ENCODE measurements around the gene FOSL1.
"Not testable (repeated sequence)": the region's sequence is repeated elsewhere in the genome, so short reads cannot be mapped to it uniquely, and the experiment has no call there.

Gene FOSL1

DNA sequence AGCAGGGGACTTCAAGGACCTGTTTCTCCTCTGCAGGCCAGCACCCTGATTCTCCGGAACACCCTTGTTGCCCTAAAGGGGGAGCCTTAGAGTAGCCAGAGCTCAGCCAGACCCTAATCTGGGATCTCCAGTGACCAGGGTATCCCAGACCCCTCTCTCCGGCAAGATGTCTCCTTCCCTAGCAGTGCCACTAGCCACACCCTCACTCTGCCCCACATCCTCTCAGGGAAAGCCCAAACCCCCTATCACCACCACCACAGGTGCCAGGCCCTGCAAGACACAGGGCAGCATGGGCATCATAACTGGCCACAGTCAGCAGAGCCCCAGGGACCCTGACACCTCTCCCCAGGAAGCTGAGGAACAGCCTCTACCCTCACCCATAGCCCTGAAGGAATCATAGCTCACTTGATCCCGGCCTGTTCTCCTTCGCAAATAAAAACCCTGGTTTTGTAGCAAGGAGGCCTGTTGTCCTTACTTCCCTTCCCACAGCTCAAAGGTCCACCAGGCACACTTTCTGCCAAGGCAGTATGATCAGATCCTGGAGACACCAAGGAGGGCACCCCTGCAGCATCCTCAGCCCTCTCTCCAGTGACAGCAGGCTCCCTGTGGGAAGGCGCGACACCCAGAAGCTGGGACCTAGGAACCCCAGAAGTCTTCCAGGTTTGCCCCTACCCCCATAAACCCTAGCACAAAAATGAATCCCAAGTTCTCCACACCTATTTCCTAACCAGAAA, 46.8 kb downstream of the FOSL1 start:
- no peak for FAIRE-seq
- DNase-seq (ENCODE audit: low spot score): no peak

DNA sequence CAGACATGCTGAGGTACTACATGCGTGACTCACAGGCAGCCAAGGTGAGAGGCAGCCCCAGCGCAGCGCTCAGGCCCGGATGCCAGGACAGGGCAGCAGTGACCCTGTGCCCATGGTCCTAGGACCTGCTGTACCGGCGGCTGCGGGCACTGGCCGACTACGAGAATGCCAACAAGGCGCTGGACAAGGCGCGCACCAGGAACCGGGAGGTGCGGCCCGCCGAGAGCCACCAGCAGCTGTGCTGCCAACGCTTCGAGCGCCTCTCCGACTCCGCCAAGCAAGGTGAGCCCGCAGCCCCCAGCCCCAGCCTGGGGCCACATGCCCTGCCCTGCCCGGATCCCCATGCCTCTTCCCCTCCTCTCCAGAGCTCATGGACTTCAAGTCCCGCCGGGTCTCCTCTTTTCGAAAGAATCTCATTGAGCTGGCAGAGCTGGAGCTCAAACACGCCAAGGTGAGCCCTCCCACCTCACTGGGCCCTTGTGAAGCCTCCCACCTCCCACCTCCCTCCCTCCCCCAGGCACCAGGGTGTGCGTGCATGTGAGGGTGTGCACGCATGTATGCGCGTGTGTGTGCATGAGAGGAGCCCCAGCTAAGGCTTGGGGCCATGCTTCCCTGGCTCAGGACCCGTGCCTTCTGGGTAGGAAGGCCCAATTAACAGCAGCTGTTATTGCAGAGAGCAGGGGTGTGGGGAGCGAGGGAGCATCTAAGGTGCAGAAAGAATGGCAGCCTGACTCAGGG, 47.5 kb downstream of the FOSL1 start:
- FAIRE-seq (no peak), DNase-seq (ENCODE audit: low spot score) (no peak)

DNA sequence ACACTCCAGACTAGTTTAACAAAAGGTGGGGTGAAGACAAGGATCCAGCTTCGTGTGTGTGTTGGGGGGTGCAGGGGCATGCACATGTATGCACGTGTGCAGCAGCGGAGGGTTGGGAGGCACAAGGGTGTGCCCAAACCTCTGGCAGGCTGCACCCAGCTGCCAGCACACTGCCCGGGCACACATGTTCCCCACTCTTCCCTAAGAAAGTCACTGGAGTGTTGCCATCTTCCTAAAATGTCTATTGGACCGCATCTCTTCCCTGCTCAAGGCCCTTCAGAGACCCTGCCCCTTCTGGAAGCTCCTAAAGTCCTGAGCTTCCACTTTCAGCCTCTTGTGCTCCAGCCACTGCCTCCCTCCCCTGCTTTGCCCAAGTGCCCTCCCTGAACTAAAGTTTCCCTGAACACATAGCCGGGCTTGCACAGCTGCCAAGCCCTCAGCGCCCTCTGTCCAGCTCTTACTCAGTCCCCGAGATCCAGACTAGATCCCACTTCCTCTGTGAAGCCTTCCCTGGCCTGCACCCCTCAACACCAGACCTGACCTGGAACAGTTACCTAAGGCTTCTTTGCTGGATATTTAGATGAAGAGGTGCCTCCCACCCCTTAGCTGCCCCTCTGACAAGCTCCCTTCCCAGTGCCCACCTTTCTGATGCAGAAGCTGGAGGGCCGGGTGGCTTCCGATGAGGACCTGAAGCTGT, 48.2 kb downstream of the FOSL1 start:
- DNase-seq (ENCODE audit: low spot score): no peak
- FAIRE-seq: no peak

DNA sequence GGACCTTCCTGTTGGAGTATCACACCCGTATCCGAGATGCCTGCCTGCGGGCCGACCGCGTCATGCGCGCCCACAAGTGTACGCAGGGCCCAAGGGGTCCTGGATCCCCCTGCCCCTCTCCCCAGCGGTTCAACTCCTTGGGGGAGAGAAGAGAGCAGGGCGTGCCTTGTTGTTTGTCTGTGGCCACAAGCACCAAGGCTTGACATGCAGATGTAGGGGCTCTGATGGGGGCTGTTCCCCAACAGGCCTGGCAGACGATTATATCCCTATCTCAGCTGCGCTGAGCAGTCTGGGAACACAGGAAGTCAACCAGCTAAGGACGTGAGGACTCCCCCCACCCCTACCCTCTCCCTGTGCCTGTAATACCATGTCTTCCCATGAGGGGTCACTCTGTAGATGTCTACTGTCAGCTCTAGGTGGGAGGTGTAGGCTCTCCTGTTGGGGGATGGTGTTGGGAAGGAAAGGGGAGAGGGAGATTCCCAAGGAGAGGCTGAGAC, 49.1 kb downstream of the FOSL1 start:
- FAIRE-seq: no peak
- DNase-seq (ENCODE audit: low spot score): no peak

DNA sequence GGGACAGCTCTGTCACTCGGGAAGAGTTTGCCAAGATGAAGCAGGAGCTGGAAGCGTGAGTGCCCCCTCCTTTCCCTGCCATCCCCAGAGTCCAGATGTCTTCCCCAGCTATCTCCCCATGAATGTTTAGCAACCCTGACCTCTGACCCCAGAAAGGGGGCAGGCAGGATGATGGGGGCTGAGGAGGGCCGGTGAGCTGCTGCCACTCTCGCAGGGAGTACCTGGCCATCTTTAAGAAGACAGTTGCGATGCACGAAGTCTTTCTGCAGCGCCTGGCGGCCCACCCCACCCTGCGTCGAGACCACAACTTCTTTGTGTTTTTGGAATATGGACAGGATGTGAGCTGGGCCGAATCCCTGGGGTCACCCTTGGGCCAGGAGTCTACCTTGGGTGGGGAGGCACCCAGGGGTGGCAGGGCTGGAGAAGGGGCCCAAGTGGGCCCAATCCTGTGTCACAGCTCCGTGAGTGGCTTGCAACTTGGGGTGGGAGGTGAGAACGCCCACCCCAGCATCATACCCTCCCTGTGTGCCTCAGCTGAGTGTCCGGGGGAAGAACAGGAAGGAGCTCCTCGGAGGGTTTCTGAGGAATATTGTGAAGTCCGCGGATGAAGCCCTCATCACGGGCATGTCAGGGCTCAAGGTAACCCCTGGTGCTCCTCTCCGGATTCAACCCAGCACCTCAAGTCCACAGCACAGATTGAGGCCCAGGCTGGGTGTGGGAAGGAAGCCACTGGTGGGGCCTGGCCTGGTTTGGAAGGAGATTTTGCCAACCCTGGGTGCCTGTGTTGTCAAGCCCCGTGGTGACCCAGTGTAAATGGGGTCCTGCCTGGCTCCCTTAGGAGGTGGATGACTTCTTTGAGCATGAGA, 49.7 kb downstream of the FOSL1 start:
- DNase-seq (ENCODE audit: low spot score): no peak
- FAIRE-seq: no peak

DNA sequence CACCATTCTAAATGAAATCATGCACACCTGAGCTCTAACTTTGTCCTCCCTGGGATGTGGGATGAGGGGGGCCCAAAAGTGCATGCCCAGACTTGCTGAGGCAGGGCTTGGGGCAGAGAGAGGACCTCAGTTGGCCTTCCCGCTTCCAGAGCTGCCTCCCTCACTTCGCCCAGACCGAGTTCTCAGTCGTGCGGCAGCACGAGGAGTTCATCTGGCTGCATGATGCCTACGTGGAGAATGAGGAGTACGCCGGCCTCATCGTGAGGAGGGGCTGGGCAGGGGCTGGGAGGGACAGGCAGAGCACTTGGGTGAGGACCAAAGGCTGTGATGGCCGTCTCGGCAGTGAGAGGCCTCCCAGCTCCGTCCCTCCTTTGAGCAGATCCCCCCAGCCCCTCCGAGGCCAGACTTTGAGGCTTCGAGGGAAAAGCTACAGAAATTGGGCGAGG, 50.4 kb downstream of the FOSL1 start:
- no peak for DNase-seq (ENCODE audit: low spot score)
- FAIRE-seq: no peak

DNA sequence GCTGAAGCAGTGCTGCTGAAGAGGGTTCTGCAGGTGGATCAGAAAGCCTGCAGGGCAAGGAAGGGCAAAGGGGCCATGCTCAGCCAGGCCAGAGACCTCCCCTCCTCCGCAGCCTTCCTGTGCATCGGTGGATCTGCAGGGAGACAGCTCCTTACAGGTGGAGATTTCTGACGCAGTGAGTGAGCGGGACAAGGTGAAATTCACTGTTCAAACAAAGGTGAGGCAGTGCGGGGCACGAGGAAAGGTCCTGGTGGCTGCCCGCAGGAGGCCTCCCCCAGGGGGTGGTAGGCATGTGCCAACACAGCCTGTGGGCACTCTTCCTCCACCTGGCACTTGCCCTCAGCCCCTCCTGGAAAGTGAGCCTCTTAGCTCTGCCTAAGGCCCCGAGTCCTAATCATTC, 50.8 kb downstream of the FOSL1 start:
- no peak for FAIRE-seq

DNA sequence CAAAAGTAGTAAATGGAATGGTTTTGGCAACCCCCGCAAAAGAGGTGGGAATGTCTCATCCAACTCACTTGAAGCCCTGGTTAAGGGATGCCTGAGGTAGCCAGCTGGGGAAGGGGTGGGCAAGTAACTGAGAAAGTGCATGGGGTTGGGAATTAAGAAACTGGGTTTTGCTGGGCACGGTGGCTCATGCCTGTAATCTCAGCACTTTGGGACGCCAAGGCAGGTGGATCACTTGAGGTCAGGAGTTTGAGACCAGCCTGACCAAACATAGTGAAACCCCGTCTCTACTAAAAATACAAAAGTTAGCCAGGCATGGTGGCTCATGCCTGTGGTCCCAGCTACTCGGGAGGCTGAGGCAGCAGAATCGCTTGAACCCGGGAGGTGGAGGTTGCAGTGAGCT, 51.5 kb downstream of the FOSL1 start:
- DNase-seq (ENCODE audit: low spot score); FAIRE-seq: not testable (repeated sequence)

More for the DNA sequence above, 50.8 kb downstream of the FOSL1 start:
- DNase-seq (ENCODE audit: low spot score): no peak

DNA sequence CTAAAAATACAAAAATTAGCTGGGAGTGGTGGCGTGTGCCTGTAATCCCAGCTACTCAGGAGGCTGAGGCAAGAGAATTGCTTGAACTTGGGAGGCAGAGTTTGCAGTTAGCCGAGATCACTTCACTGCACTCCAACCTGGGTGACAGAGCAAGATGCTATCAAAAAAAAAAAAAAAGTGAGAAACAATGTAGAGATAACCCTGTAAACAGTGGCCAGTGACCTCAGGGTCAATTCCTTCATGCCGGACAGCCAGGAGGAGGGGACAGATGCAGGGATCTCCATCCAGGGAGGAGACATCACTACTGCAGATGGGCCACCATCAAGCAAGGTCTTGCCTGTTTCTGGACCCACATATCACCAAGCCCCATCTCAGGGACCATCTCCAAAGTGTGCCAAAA, 52.4 kb downstream of the FOSL1 start:
- DNase-seq (ENCODE audit: low spot score) (no peak), FAIRE-seq (no peak)

DNA sequence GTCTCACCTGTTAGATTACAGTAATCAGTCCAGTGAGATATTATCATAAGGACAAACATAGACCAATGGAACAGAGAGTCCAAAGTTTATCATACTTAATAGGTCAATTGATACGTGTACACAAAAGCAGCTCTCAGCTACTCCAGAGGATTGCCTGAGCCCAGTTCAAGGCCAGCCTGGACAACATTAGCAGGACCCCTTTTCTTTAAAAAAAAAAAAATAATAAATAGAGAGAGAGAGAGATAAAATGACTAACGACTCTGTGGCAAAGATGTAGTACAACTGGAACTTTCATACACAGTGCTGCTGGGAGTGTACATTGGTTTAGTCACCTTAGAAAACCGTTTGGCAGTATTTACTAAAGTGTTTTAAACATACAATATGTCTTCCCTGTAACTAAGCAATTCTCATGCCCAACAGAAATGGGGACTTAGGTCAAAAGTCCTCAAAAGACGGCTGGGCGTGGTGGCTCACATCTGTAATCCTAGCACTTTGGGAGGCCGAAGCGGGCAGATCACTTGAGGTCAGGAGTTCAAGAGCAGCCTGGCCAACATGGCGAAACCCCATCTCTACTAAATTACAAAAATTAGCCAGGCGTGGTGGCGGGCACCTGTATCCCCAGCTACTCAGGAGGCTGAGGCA, 55.8 kb downstream of the FOSL1 start:
- DNase-seq (ENCODE audit: low spot score): no peak
- no peak for FAIRE-seq

DNA sequence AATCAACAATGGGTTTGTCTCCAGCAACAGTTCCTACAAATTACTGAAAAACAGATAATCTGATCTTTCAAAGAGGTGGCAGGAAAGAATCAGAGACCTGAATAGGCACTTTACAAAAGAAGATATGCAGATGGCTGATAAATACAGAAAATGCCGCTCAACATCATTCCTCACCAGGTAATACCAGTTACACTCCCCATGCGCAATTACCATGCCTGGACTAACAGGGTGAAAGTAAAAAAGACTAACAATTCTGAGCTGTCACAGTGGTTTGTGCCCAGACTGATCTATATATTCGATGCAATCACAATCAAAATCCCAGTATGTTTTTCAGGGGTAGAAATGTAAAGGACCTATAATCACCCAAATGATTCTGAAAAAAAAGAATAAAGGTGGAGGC, 56.4 kb downstream of the FOSL1 start:
- FAIRE-seq: no peak
- no peak for DNase-seq (ENCODE audit: low spot score)

DNA sequence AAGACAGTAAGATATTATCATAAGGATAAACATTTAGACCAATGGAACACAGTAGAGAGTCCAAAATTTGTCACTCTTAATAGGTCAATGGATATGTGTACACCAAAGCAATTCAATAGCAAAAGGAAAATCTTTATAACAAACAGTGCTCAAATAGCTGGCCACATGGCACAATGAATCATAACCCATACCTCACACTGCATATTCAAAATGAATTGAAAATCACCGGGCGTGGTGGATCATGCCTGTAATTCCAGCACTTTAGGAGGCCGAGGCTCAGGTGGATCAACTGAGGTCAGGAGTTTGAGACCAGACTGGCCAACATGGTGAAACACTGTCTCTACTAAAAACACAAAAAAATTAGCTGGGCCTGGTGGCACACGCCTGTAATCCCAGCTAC, 58.0 kb downstream of the FOSL1 start:
- DNase-seq (ENCODE audit: low spot score): no peak
- no peak for FAIRE-seq

Data from urothelium cell line (cell line).